HG03175 (cell line): Measurements from ENCODE around the gene IRF2.
A peak's percentile ranks its signal among the peaks of the same experiment; 100 is the strongest.

Experiments
- ATAC-seq: cut with Tn5 transposase; IDR thresholded peaks from one replicate; pipeline ENCODE4 v1.9.1; 2021; ENCODE audit warnings: mild to moderate bottlenecking, moderate library complexity; ENCODE audit not compliant: unreplicated experiment

The IRF2 gene

GRCh38 chr4:184433258-184433892 is 41.0 kb downstream of the IRF2 start:
- ATAC-seq: no peak

- no peak for ATAC-seq
These were observed 42.0 kb downstream of the IRF2 start for GRCh38 chr4:184432127-184432922.

- ATAC-seq: no peak
These were observed 44.2 kb downstream of the IRF2 start for GRCh38 chr4:184430163-184430562.

- ATAC-seq: no peak
These were observed 45.6 kb downstream of the IRF2 start for GRCh38 chr4:184428787-184429186.

GRCh38 chr4:184427687-184428086 is 46.7 kb downstream of the IRF2 start:
- no peak for ATAC-seq

- ATAC-seq: no peak
These were observed 47.3 kb downstream of the IRF2 start for GRCh38 chr4:184427093-184427492.

GRCh38 chr4:184424993-184425758 is 49.2 kb downstream of the IRF2 start:
- no peak for ATAC-seq

GRCh38 chr4:184424279-184424678 is 50.1 kb downstream of the IRF2 start:
- no peak for ATAC-seq

- ATAC-seq: no peak
These were observed 51.2 kb downstream of the IRF2 start for GRCh38 chr4:184423003-184423686.

GRCh38 chr4:184422378-184422777 is 52.0 kb downstream of the IRF2 start:
- ATAC-seq: no peak

- peak; percentile 36 for ATAC-seq
These were observed 52.7 kb downstream of the IRF2 start for GRCh38 chr4:184421533-184422155.

- peak; percentile 45 for ATAC-seq
These were observed 53.4 kb downstream of the IRF2 start for GRCh38 chr4:184420881-184421416.

GRCh38 chr4:184420402-184420801 is 53.9 kb downstream of the IRF2 start:
- ATAC-seq: peak; percentile 13

- no peak for ATAC-seq
These were observed 54.4 kb downstream of the IRF2 start for GRCh38 chr4:184419976-184420375.

GRCh38 chr4:184417802-184418511 is 56.4 kb downstream of the IRF2 start:
- ATAC-seq: peak; percentile 38

- ATAC-seq: peak; percentile 44
These were observed 57.2 kb downstream of the IRF2 start for GRCh38 chr4:184416913-184417734.

GRCh38 chr4:184415071-184415470 is 59.3 kb downstream of the IRF2 start:
- no peak for ATAC-seq

- no peak for ATAC-seq
These were observed 60.9 kb downstream of the IRF2 start for GRCh38 chr4:184413261-184414046.
